ENCODE data around the gene INSM1. TPM values are rescaled to one million over a fixed set of nuclear protein-coding genes. Genes with fewer than 3 reads are reported as not detected.

INSM1 gene
- polyA plus RNA-seq, 1 donor from 2014 or later = not detected

- H3K27ac Mint-ChIP-seq = peak overlapping the region in 2 of 3 donors; percentile 45 to 74
- H3K4me1 Mint-ChIP-seq = peaks cover 6 to 17% (median 10%) of the 10 kb centered on the region in 3 donors
- peaks cover 61% of the 10 kb centered on the region for H3K27me3 Mint-ChIP-seq
- peaks cover 0 to 2% (median 0%) of the 10 kb centered on the region in 3 donors for H3K9me3 Mint-ChIP-seq
- peaks cover 2% of the 10 kb centered on the region for H3K36me3 Mint-ChIP-seq
- H3K4me3 Mint-ChIP-seq = peak overlapping the region; percentile 41 to 92 (median 72)
Observed at GRCh38 chr20:20366876-20367574, 879 bp upstream of the INSM1 start.

DNA sequence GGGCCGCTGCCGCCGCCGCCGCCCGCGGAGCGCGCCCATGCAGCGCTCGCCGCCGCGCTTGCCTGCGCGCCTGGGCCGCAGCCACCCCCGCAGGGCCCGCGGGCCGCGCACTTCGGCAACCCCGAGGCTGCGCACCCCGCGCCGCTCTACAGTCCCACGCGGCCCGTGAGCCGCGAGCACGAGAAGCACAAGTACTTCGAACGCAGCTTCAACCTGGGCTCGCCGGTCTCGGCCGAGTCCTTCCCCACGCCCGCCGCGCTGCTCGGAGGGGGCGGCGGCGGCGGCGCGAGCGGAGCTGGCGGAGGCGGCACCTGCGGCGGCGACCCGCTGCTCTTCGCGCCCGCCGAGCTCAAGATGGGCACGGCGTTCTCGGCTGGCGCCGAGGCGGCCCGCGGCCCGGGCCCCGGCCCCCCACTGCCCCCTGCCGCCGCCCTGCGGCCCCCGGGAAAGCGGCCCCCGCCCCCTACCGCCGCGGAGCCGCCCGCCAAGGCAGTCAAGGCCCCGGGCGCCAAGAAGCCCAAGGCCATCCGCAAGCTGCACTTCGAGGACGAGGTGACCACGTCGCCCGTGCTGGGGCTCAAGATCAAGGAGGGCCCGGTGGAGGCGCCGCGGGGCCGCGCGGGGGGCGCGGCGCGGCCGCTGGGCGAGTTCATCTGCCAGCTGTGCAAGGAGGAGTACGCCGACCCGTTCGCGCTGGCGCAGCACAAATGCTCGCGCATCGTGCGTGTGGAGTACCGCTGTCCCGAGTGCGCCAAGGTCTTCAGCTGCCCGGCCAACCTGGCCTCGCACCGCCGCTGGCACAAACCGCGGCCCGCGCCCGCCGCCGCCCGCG, 730 bp downstream of the INSM1 start:
- Mint-ChIP-seq H3K4me1 (peaks cover 6 to 13% (median 9%) of the 10 kb centered on the region in 3 donors), H3K27ac (no peak overlapping the region), H3K36me3 (peaks cover 2% of the 10 kb centered on the region), H3K9me3 (peaks cover 0 to 2% (median 0%) of the 10 kb centered on the region in 3 donors), H3K27me3 (peaks cover 67% of the 10 kb centered on the region), H3K4me3 (peak overlapping the region in 1 of 4 donors; percentile 37)

GRCh38 chr20:20369250-20370093, 1.6 kb downstream of the INSM1 start:
- Mint-ChIP-seq H3K27ac (peak overlapping the region in 2 of 3 donors; percentile 47 to 68), H3K4me3 (peak overlapping the region; percentile 58 to 83 (median 74)), H3K27me3 (peaks cover 67% of the 10 kb centered on the region), H3K4me1 (peaks cover 6 to 13% (median 6%) of the 10 kb centered on the region in 3 donors), H3K36me3 (peaks cover 2% of the 10 kb centered on the region), H3K9me3 (peaks cover 0 to 2% (median 0%) of the 10 kb centered on the region in 3 donors)

DNA sequence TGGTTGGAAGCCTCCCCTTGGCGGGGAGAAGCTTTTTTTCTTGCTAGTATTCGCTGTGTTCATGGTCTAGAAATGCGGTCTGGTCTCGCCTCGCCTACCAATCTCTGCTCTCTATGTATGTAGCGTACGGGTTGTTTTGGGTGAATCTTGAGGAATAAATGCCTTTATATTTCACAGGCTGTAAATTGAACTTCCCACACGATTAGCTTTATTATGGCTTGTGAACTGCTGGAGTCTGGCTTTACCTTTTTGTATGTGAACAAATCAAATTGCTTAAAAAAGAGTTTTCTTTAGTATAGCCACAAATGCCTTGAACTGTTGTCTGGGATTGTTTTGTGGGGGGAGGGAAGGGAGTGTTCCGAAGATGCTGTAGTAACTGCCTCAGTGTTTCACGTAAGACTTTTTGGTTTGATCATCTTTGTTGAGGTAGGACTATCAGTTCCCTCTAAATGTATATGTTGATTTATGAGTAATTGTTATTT, 2.2 kb downstream of the INSM1 start:
- Mint-ChIP-seq H3K4me3 (peak overlapping the region; percentile 58 to 83 (median 74)), H3K9me3 (peaks cover 0 to 2% (median 0%) of the 10 kb centered on the region in 3 donors), H3K4me1 (peaks cover 4 to 13% (median 6%) of the 10 kb centered on the region in 3 donors), H3K27me3 (peaks cover 63% of the 10 kb centered on the region), H3K36me3 (peaks cover 2% of the 10 kb centered on the region), H3K27ac (peak overlapping the region in 2 of 3 donors; percentile 47 to 68)

- no peaks in the 10 kb centered on the region for H3K9me3 Mint-ChIP-seq
- peak overlapping the region in 1 of 4 donors; percentile 51 for H3K4me3 Mint-ChIP-seq
- H3K27ac Mint-ChIP-seq = no peak overlapping the region
- H3K36me3 Mint-ChIP-seq = no peaks in the 10 kb centered on the region
- H3K27me3 Mint-ChIP-seq = peaks cover 62% of the 10 kb centered on the region
- peaks cover 4 to 9% (median 6%) of the 10 kb centered on the region in 3 donors for H3K4me1 Mint-ChIP-seq
Observed at GRCh38 chr20:20371083-20371482, 3.2 kb downstream of the INSM1 start.

DNA sequence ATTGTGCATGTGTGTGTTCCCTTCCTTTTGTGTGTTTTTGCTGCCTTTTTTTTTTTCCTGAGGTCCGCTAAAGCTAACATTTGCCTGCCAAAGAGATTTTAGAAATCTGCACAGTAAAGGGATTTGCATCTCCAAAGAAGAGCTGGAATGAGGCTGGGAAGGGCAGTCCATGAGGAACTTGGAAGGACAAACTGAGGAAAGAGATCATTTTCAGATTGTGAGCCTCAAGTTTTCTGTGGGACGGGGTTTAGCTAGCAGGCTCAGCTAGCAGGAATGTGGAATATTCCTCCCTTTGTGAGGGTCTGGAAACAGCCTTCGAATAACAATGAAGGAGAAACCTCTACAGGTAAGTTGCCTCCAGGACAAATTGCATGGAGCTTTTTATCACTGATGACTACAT, 3.8 kb downstream of the INSM1 start:
- Mint-ChIP-seq H3K9me3 (no peaks in the 10 kb centered on the region), H3K4me1 (peaks cover 4 to 6% (median 6%) of the 10 kb centered on the region in 3 donors), H3K27me3 (peaks cover 59% of the 10 kb centered on the region), H3K36me3 (no peaks in the 10 kb centered on the region), H3K4me3 (peak overlapping the region in 1 of 4 donors; percentile 38), H3K27ac (peak overlapping the region in 2 of 3 donors; percentile 23 to 47)

DNA sequence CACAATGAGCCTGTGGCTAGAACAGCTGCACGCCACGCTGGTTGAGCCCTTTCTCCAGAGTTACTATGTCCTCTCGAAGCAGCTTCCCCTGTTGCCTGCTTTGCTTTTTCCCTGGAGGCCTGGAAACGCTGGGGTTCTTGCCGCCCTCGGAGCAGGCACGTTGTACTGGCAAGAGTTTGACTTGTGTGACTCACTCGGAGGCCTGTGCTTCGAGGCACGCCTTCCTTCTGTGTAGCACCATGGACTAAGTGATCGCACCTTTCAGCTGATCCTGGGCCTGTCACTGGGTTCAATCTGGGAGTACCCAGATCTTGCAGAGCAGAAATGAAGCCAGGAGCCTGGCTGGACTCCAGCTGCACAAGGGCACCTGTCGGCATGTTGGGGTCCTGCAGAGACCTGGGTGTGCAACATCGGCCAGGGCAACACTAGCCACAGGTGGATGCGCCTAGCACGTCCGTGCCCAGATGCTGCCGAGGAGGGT, 5.2 kb downstream of the INSM1 start:
- no peaks in the 10 kb centered on the region for H3K9me3 Mint-ChIP-seq
- peaks cover 4 to 6% (median 4%) of the 10 kb centered on the region in 3 donors for H3K4me1 Mint-ChIP-seq
- peaks cover 55% of the 10 kb centered on the region for H3K27me3 Mint-ChIP-seq
- H3K4me3 Mint-ChIP-seq = no peak overlapping the region
- no peaks in the 10 kb centered on the region for H3K36me3 Mint-ChIP-seq
- H3K27ac Mint-ChIP-seq = no peak overlapping the region

DNA sequence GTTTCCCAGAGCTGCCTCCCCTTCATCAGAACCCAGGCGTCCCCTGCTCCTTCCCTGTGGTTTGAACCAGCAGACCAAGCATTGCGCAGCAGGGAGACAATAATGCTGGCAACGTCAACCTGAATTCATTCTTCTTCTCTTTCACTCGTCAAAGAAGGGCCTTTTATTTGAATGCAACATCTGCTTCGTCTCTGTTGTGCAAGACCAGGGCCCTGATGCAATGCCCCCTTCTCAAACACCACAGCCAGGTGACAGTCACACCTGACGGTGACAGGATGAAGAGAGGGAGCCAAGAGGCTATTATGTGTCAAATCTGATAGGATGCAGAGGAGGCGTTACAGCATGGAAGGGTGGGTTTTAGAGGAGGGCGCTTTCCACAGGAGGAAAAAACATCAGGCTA, 8.0 kb downstream of the INSM1 start:
- Mint-ChIP-seq H3K27me3 (peaks cover 52% of the 10 kb centered on the region), H3K4me1 (no peaks in the 10 kb centered on the region)

DNA sequence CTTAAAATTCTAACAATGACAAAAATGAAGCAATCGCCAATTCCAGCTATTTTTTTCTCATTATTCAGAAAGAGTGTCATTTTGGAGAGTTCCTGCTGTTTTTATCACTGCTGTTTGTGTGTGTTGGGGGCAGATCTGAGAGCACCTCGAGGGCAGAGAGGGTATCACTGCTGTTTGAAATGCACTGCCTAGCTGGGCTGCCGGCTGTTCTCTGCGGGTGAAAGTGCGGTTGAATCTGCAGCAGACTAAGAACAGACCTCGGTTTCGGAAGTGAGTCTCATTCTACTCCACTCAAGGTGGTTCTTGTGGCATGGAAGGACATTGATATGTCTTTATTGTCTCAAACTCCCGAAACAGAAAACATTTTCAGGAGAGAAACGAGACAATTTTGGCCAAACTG, 18.3 kb downstream of the INSM1 start:
- no peak overlapping the region for H3K27ac Mint-ChIP-seq

More for the DNA sequence above, 8.0 kb downstream of the INSM1 start:
- Mint-ChIP-seq H3K4me3 (no peak overlapping the region), H3K27ac (peak overlapping the region in 1 of 3 donors; percentile 71), H3K9me3 (peaks cover 2 to 8% (median 4%) of the 10 kb centered on the region in 3 donors), H3K36me3 (no peaks in the 10 kb centered on the region)

GRCh38 chr20:20390393-20390792, 22.5 kb downstream of the INSM1 start:
- no peak overlapping the region for H3K4me3 Mint-ChIP-seq
- peaks cover 0 to 1% (median 0%) of the 10 kb centered on the region in 3 donors for H3K4me1 Mint-ChIP-seq
- H3K27me3 Mint-ChIP-seq = peaks cover 2% of the 10 kb centered on the region
- H3K36me3 Mint-ChIP-seq = peaks cover 8% of the 10 kb centered on the region
- no peaks in the 10 kb centered on the region for H3K9me3 Mint-ChIP-seq
- H3K27ac Mint-ChIP-seq = no peak overlapping the region

More for the DNA sequence above, 18.3 kb downstream of the INSM1 start:
- peaks cover 0 to 1% (median 0%) of the 10 kb centered on the region in 3 donors for H3K4me1 Mint-ChIP-seq
- no peaks in the 10 kb centered on the region for H3K9me3 Mint-ChIP-seq
- H3K36me3 Mint-ChIP-seq = no peaks in the 10 kb centered on the region
- H3K27me3 Mint-ChIP-seq = peaks cover 6% of the 10 kb centered on the region
- no peak overlapping the region for H3K4me3 Mint-ChIP-seq

- peaks cover 0 to 1% (median 0%) of the 10 kb centered on the region in 3 donors for H3K4me1 Mint-ChIP-seq
- H3K36me3 Mint-ChIP-seq = peaks cover 8% of the 10 kb centered on the region
- peaks cover 2% of the 10 kb centered on the region for H3K27me3 Mint-ChIP-seq
- no peak overlapping the region for H3K4me3 Mint-ChIP-seq
- H3K27ac Mint-ChIP-seq = peak overlapping the region in 1 of 3 donors; percentile 87
- no peaks in the 10 kb centered on the region for H3K9me3 Mint-ChIP-seq
Observed at GRCh38 chr20:20391115-20391514, 23.2 kb downstream of the INSM1 start.

- peaks cover 2% of the 10 kb centered on the region for H3K27me3 Mint-ChIP-seq
- H3K4me3 Mint-ChIP-seq = no peak overlapping the region
- H3K27ac Mint-ChIP-seq = peak overlapping the region in 1 of 3 donors; percentile 10
Observed at GRCh38 chr20:20391766-20392165, 23.9 kb downstream of the INSM1 start.

GRCh38 chr20:20393207-20394120, 25.6 kb downstream of the INSM1 start:
- no peaks in the 10 kb centered on the region for H3K27me3 Mint-ChIP-seq
- peaks cover 8% of the 10 kb centered on the region for H3K36me3 Mint-ChIP-seq
- no peaks in the 10 kb centered on the region for H3K9me3 Mint-ChIP-seq
- H3K27ac Mint-ChIP-seq = no peak overlapping the region
- H3K4me3 Mint-ChIP-seq = no peak overlapping the region
- no peaks in the 10 kb centered on the region for H3K4me1 Mint-ChIP-seq

More at GRCh38 chr20:20391766-20392165, 23.9 kb downstream of the INSM1 start:
- Mint-ChIP-seq H3K9me3 (no peaks in the 10 kb centered on the region), H3K4me1 (peaks cover 0 to 1% (median 0%) of the 10 kb centered on the region in 3 donors), H3K36me3 (peaks cover 8% of the 10 kb centered on the region)
